Cardiac muscle cell (in vitro differentiated cells and primary cell): ENCODE data around the gene ATRIP. TPM values are rescaled to one million over a fixed set of nuclear protein-coding genes. Genes with fewer than 3 reads are reported as not detected.

ENCODE experiments used
- DNase-seq, 2 donors: peaks; one replicate each; pipeline versions ENCODE4 v3.0.0 to v3.0.0-alpha.2; 2010 to 2017; ENCODE audit warnings: low read depth in 1 of 2, low spot score in 1 of 2
- H3K27ac ChIP-seq: fragments of 200-600 bp; sonication (generic); 2 replicates; pipeline ENCODE4 v1.5.1; 2016
- H3K27me3 ChIP-seq: fragments of 200-600 bp; sonication (generic); 2 replicates; pipeline ENCODE4 v1.6.0; 2016; ENCODE audit warnings: control low read depth
- H3K36me3 ChIP-seq: fragments of 200-600 bp; sonication (generic); 2 replicates; pipeline ENCODE4 v1.5.1; 2016; ENCODE audit warnings: control low read depth
- H3K4me1 ChIP-seq: fragments of 200-600 bp; sonication (generic); 2 replicates; pipeline ENCODE4 v1.8.1; 2017; ENCODE audit warnings: low read depth, mild to moderate bottlenecking, mixed run types
- H3K4me3 ChIP-seq: fragments of 200-600 bp; sonication (generic); 2 replicates; pipeline ENCODE4 v1.5.1; 2016; ENCODE audit warnings: mild to moderate bottlenecking
- H3K9me3 ChIP-seq: fragments of 200-600 bp; sonication (generic); 2 replicates; pipeline ENCODE4 v1.5.1; 2017; ENCODE audit warnings: low read depth, mild to moderate bottlenecking, control low read depth
- CTCF ChIP-seq: IDR thresholded peaks from 2 replicates; pipeline ENCODE4 v1.5.1; 2012; ENCODE audit warnings: low read depth, mild to moderate bottlenecking, low read length
- polyA plus RNA-seq: library from polyadenylated mRNA; unstranded; fragments of >200 nt; fragmentation: Nextera tagmentation; extraction: Ambion mirVana; gene quantifications from 2 replicates; pipeline ENCODE4 v1.2.1, GENCODE V29; 2016
- total RNA-seq: library from RNA; depleted of rRNA; stranded (reverse); fragments of >200 nt; gene quantifications from 2 replicates; pipeline ENCODE4 v1.2.3, GENCODE V29; 2016

ATRIP gene
- total and polyA plus RNA-seq, 2 experiments from 2014 or later = 6.4 to 8.7 TPM

GRCh38 chr3:48416091-48416505 lies 30.4 kb upstream of the ATRIP start:
- peaks cover 16% of the 10 kb centered on the region for H3K36me3 ChIP-seq
- H3K27me3 ChIP-seq = no peaks in the 10 kb centered on the region
- DNase-seq = no peak
- no peak overlapping the region for H3K4me3 ChIP-seq
- no peaks in the 10 kb centered on the region for H3K9me3 ChIP-seq
- TF ChIP-seq CTCF = no peak
- no peak overlapping the region for H3K27ac ChIP-seq
- no peaks in the 10 kb centered on the region for H3K4me1 ChIP-seq

GRCh38 chr3:48416546-48416945 lies 30.0 kb upstream of the ATRIP start:
- Histone ChIP-seq H3K9me3 (no peaks in the 10 kb centered on the region), H3K27ac (no peak overlapping the region), H3K27me3 (no peaks in the 10 kb centered on the region), H3K4me1 (no peaks in the 10 kb centered on the region), H3K4me3 (no peak overlapping the region), H3K36me3 (peaks cover 15% of the 10 kb centered on the region)
- no peak for TF ChIP-seq CTCF
- DNase-seq = no peak

GRCh38 chr3:48417529-48418108 lies 28.9 kb upstream of the ATRIP start:
- Histone ChIP-seq H3K27me3 (no peaks in the 10 kb centered on the region), H3K36me3 (peaks cover 11% of the 10 kb centered on the region), H3K9me3 (no peaks in the 10 kb centered on the region), H3K27ac (no peak overlapping the region), H3K4me1 (no peaks in the 10 kb centered on the region), H3K4me3 (no peak overlapping the region)
- no peak for TF ChIP-seq CTCF
- DNase-seq = no peak

- H3K4me3 ChIP-seq = no peak overlapping the region
- H3K36me3 ChIP-seq = peaks cover 11% of the 10 kb centered on the region
- no peak for TF ChIP-seq CTCF
- no peaks in the 10 kb centered on the region for H3K27me3 ChIP-seq
- H3K9me3 ChIP-seq = no peaks in the 10 kb centered on the region
- no peaks in the 10 kb centered on the region for H3K4me1 ChIP-seq
- H3K27ac ChIP-seq = no peak overlapping the region
- DNase-seq = no peak
These were observed 28.4 kb upstream of the ATRIP start for GRCh38 chr3:48418140-48418539.

- TF ChIP-seq CTCF = no peak
- Histone ChIP-seq H3K36me3 (peaks cover 11% of the 10 kb centered on the region), H3K27ac (no peak overlapping the region), H3K4me1 (no peaks in the 10 kb centered on the region), H3K9me3 (no peaks in the 10 kb centered on the region), H3K27me3 (no peaks in the 10 kb centered on the region), H3K4me3 (no peak overlapping the region)
- no peak for DNase-seq
These were observed 27.9 kb upstream of the ATRIP start for GRCh38 chr3:48418651-48419050.
